ENCODE measurements around the gene SCMH1. TPM values are rescaled to one million over a fixed set of nuclear protein-coding genes. Genes with fewer than 3 reads are reported as not detected.

SCMH1 gene
- total RNA-seq, 1 experiment from 2014 or later: 51.0 TPM

- Histone ChIP-seq H3K27me3 (no peaks in the 10 kb centered on the region), H3K27ac (no peak overlapping the region), H3K4me3 (no peak overlapping the region), H3K9me3 (replicated peaks) (no peaks in the 10 kb centered on the region; the same call in 1 of the 2 replicates), H3K36me3 (peaks cover 11% of the 10 kb centered on the region), H3K4me1 (peaks cover 3% of the 10 kb centered on the region)
- no peak for DNase-seq
These were observed 145.0 kb downstream of the SCMH1 start for GRCh38 chr1:41097105-41097504.

GRCh38 chr1:41093826-41094225 lies 148.3 kb downstream of the SCMH1 start:
- no peak for DNase-seq
- H3K27me3 ChIP-seq: no peaks in the 10 kb centered on the region
- no peaks in the 10 kb centered on the region; the same call in 1 of the 2 replicates for H3K9me3 ChIP-seq (replicated peaks)
- peaks cover 9% of the 10 kb centered on the region for H3K36me3 ChIP-seq
- no peaks in the 10 kb centered on the region for H3K4me1 ChIP-seq
- H3K27ac ChIP-seq: no peak overlapping the region
- H3K4me3 ChIP-seq: no peak overlapping the region

GRCh38 chr1:41086921-41087320 lies 155.2 kb downstream of the SCMH1 start:
- Histone ChIP-seq H3K4me3 (no peak overlapping the region), H3K4me1 (no peaks in the 10 kb centered on the region), H3K27ac (no peak overlapping the region), H3K27me3 (no peaks in the 10 kb centered on the region), H3K9me3 (replicated peaks) (no peaks in the 10 kb centered on the region), H3K36me3 (peaks cover 16% of the 10 kb centered on the region)
- DNase-seq: no peak

GRCh38 chr1:41078616-41079015 lies 163.5 kb downstream of the SCMH1 start:
- Histone ChIP-seq H3K9me3 (replicated peaks) (peaks cover 9% of the 10 kb centered on the region; the same call in 1 of the 2 replicates), H3K36me3 (peaks cover 15% of the 10 kb centered on the region; the same call in 1 of the 2 replicates), H3K27me3 (no peaks in the 10 kb centered on the region), H3K4me1 (no peaks in the 10 kb centered on the region), H3K27ac (no peak overlapping the region), H3K4me3 (no peak overlapping the region)
- no peak for DNase-seq

GRCh38 chr1:41078193-41078592 lies 163.9 kb downstream of the SCMH1 start:
- Histone ChIP-seq H3K4me3 (no peak overlapping the region), H3K27me3 (no peaks in the 10 kb centered on the region), H3K36me3 (peaks cover 15% of the 10 kb centered on the region; the same call in 1 of the 2 replicates), H3K27ac (no peak overlapping the region), H3K9me3 (replicated peaks) (peaks cover 9% of the 10 kb centered on the region; the same call in 1 of the 2 replicates), H3K4me1 (no peaks in the 10 kb centered on the region)
- DNase-seq: no peak

- no peak for DNase-seq
- peaks cover 36% of the 10 kb centered on the region for H3K36me3 ChIP-seq
- H3K27me3 ChIP-seq: no peaks in the 10 kb centered on the region
- H3K9me3 ChIP-seq (replicated peaks): peaks cover 9% of the 10 kb centered on the region; the same call in 1 of the 2 replicates
- H3K4me1 ChIP-seq: no peaks in the 10 kb centered on the region
- H3K4me3 ChIP-seq: no peak overlapping the region
- H3K27ac ChIP-seq: no peak overlapping the region
These were observed 168.1 kb downstream of the SCMH1 start for GRCh38 chr1:41073971-41074370.

- H3K4me3 ChIP-seq: no peak overlapping the region
- H3K4me1 ChIP-seq: no peaks in the 10 kb centered on the region
- no peak for DNase-seq
- H3K27me3 ChIP-seq: no peaks in the 10 kb centered on the region
- H3K27ac ChIP-seq: no peak overlapping the region
- H3K9me3 ChIP-seq (replicated peaks): no peaks in the 10 kb centered on the region
- H3K36me3 ChIP-seq: peaks cover 52% of the 10 kb centered on the region
These were observed 170.1 kb downstream of the SCMH1 start for GRCh38 chr1:41072051-41072450.

- no peak for DNase-seq
- H3K36me3 ChIP-seq: peaks cover 57% of the 10 kb centered on the region
- H3K27me3 ChIP-seq: no peaks in the 10 kb centered on the region
- no peak overlapping the region for H3K4me3 ChIP-seq
- H3K27ac ChIP-seq: no peak overlapping the region
- peaks cover 8% of the 10 kb centered on the region; the same call in 1 of the 2 replicates for H3K9me3 ChIP-seq (replicated peaks)
- H3K4me1 ChIP-seq: peaks cover 14% of the 10 kb centered on the region
These were observed 185.2 kb downstream of the SCMH1 start for GRCh38 chr1:41056907-41057306.

GRCh38 chr1:41053316-41053715 lies 188.8 kb downstream of the SCMH1 start:
- Histone ChIP-seq H3K4me3 (no peak overlapping the region), H3K36me3 (peaks cover 46% of the 10 kb centered on the region), H3K27ac (peak overlapping the region; percentile 73), H3K27me3 (no peaks in the 10 kb centered on the region), H3K9me3 (replicated peaks) (no peaks in the 10 kb centered on the region), H3K4me1 (peaks cover 14% of the 10 kb centered on the region)
- peak; percentile 93 to 94 for DNase-seq

- H3K27me3 ChIP-seq: no peaks in the 10 kb centered on the region
- H3K36me3 ChIP-seq: peaks cover 57% of the 10 kb centered on the region
- peaks cover 14% of the 10 kb centered on the region for H3K4me1 ChIP-seq
- H3K27ac ChIP-seq: no peak overlapping the region
- H3K9me3 ChIP-seq (replicated peaks): no peaks in the 10 kb centered on the region
- H3K4me3 ChIP-seq: no peak overlapping the region
- DNase-seq: no peak
These were observed 191.1 kb downstream of the SCMH1 start for GRCh38 chr1:41051022-41051421.

GRCh38 chr1:41048540-41048939 lies 193.6 kb downstream of the SCMH1 start:
- Histone ChIP-seq H3K27ac (no peak overlapping the region), H3K4me3 (no peak overlapping the region), H3K27me3 (no peaks in the 10 kb centered on the region), H3K9me3 (replicated peaks) (no peaks in the 10 kb centered on the region), H3K4me1 (peaks cover 9% of the 10 kb centered on the region), H3K36me3 (peaks cover 67% of the 10 kb centered on the region)
- DNase-seq: no peak

- no peak overlapping the region for H3K27ac ChIP-seq
- no peaks in the 10 kb centered on the region for H3K9me3 ChIP-seq (replicated peaks)
- no peaks in the 10 kb centered on the region for H3K4me1 ChIP-seq
- no peak for DNase-seq
- H3K27me3 ChIP-seq: no peaks in the 10 kb centered on the region
- peaks cover 70% of the 10 kb centered on the region for H3K36me3 ChIP-seq
- H3K4me3 ChIP-seq: no peak overlapping the region
These were observed 195.7 kb downstream of the SCMH1 start for GRCh38 chr1:41046347-41046775.

- H3K4me3 ChIP-seq: no peak overlapping the region
- no peak for DNase-seq
- peaks cover 64% of the 10 kb centered on the region for H3K36me3 ChIP-seq
- H3K4me1 ChIP-seq: no peaks in the 10 kb centered on the region
- H3K27ac ChIP-seq: no peak overlapping the region
- H3K27me3 ChIP-seq: no peaks in the 10 kb centered on the region
- no peaks in the 10 kb centered on the region for H3K9me3 ChIP-seq (replicated peaks)
These were observed 196.4 kb downstream of the SCMH1 start for GRCh38 chr1:41045740-41046139.

- Histone ChIP-seq H3K36me3 (peaks cover 67% of the 10 kb centered on the region), H3K27ac (no peak overlapping the region), H3K4me3 (no peak overlapping the region), H3K4me1 (no peaks in the 10 kb centered on the region), H3K27me3 (no peaks in the 10 kb centered on the region), H3K9me3 (replicated peaks) (no peaks in the 10 kb centered on the region)
- DNase-seq: no peak
These were observed 197.9 kb downstream of the SCMH1 start for GRCh38 chr1:41044187-41044586.

GRCh38 chr1:41041614-41042270 lies 200.4 kb downstream of the SCMH1 start:
- Histone ChIP-seq H3K36me3 (peaks cover 69% of the 10 kb centered on the region), H3K27ac (no peak overlapping the region), H3K27me3 (no peaks in the 10 kb centered on the region), H3K4me3 (no peak overlapping the region), H3K4me1 (no peaks in the 10 kb centered on the region), H3K9me3 (replicated peaks) (no peaks in the 10 kb centered on the region)
- no peak for DNase-seq

GRCh38 chr1:41038110-41038509 lies 204.0 kb downstream of the SCMH1 start:
- Histone ChIP-seq H3K27me3 (no peaks in the 10 kb centered on the region), H3K4me3 (no peak overlapping the region), H3K4me1 (no peaks in the 10 kb centered on the region), H3K9me3 (replicated peaks) (no peaks in the 10 kb centered on the region), H3K36me3 (peaks cover 66% of the 10 kb centered on the region), H3K27ac (no peak overlapping the region)
- no peak for DNase-seq

All from SJCRH30 (cell line).